Measurements from ENCODE around the gene FBLIM1. TPM values are rescaled to one million over a fixed set of nuclear protein-coding genes. Genes with fewer than 3 reads are reported as not detected.
A peak's percentile ranks its signal among the peaks of the same experiment; 100 is the strongest.

FBLIM1 gene
- total RNA-seq, 1 donor from 2014 or later: not detected

DNA sequence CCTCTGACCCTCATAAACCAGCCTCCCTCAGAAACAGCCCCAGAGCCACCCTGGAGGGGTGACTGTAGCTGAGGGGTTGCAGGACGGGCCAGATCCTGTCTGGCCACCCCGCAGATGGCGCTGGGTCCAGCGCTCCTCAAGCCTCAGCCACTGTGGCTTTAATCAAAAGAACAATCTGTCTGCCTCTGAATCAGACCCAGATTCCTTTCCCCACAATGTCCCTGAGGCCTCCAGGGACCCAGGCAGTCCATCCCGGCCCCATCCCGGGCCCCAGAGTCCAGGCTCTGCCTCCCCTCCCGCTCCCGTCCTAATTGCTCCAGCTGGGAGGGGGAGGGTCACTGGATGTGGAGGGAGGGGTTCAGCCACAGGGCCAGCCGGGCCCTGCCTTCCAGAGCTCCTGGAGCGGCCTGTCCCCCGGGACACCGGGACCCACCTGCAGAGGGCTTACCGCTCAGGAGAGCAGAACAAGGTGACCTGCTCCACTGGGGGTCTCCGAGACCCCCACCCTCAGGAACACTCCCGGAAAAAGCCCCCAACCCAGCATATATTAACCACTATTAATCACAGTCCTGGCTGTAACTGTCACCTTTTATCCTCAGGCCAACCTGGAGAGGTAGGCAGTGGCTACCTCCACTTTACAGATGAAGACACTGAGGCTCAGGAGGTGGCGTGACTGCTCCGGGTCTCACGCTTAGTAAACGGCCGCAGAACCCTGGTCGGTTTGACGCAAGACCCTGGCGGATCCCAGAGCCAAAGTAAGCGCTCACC, 836 bp upstream of the FBLIM1 start:
- CTCF ChIA-PET: no interaction called here
- TF ChIP-seq, protein P1, sequence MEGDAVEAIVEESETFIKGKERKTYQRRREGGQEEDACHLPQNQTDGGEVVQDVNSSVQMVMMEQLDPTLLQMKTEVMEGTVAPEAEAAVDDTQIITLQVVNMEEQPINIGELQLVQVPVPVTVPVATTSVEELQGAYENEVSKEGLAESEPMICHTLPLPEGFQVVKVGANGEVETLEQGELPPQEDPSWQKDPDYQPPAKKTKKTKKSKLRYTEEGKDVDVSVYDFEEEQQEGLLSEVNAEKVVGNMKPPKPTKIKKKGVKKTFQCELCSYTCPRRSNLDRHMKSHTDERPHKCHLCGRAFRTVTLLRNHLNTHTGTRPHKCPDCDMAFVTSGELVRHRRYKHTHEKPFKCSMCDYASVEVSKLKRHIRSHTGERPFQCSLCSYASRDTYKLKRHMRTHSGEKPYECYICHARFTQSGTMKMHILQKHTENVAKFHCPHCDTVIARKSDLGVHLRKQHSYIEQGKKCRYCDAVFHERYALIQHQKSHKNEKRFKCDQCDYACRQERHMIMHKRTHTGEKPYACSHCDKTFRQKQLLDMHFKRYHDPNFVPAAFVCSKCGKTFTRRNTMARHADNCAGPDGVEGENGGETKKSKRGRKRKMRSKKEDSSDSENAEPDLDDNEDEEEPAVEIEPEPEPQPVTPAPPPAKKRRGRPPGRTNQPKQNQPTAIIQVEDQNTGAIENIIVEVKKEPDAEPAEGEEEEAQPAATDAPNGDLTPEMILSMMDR (IDR thresholded peaks at IDR 0.05): no peak
- peaks cover 18% of the 10 kb centered on the region for H3K4me1 Mint-ChIP-seq
- no peaks in the 10 kb centered on the region for H3K9me3 Mint-ChIP-seq
- H3K4me3 Mint-ChIP-seq: peak overlapping the region; percentile 67
- no peak for DNase-seq
- POLR2A ChIA-PET: no interaction called here
- intact Hi-C loops (cut with micrococcal nuclease): no loop called here
- no peak for ATAC-seq (ENCODE audit: low read depth)
- peaks cover 41% of the 10 kb centered on the region for H3K27me3 Mint-ChIP-seq
- H3K27ac Mint-ChIP-seq: no peak overlapping the region
- H3K36me3 Mint-ChIP-seq (ENCODE audit: low read depth): no peaks in the 10 kb centered on the region

DNA sequence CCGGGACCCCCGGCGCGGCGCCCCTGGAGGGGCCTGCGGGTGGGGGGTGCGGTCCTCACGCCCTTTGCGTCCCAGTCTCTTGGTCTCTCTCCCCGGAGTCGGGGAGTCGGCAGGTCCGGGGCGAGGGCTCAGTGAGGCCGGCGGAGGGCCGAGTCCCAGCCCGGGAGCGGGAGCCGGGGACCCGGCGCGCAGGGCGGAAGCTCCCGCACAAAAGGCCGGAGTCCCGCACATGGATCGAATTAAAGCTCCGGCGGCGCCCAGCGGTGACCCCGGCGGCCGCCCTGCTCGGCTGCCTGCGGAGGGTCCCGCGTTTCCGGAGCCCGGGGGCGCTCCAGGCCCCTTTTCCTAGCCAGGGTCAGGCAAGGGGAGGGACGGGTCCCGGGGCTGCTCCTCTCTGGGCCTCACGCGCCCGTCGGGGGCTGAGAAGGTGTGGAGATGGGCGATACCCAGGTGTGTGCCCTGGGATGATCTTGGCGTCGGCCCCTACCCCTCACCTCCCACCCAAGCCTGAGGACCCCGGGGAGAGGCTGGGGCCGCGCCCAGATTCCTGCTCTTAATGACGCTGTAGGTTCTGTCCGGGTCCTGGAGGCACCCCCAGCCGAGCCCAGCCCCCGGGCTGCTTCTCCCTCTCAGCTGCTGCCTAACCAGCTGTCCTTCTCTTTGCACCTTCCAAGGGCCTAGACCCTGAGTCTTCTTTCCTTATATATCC, 512 bp downstream of the FBLIM1 start:
- Mint-ChIP-seq H3K4me1 (peaks cover 18% of the 10 kb centered on the region), H3K36me3 (ENCODE audit: low read depth) (no peaks in the 10 kb centered on the region), H3K27me3 (peaks cover 46% of the 10 kb centered on the region), H3K4me3 (peak overlapping the region; percentile 33), H3K9me3 (no peaks in the 10 kb centered on the region), H3K27ac (no peak overlapping the region)
- TF ChIP-seq, protein P1 (IDR thresholded peaks at IDR 0.05): no peak
- intact Hi-C loops (cut with micrococcal nuclease): no loop called here
- DNase-seq (no peak), ATAC-seq (ENCODE audit: low read depth) (no peak)
- CTCF ChIA-PET: no interaction called here
- POLR2A ChIA-PET: no interaction called here

DNA sequence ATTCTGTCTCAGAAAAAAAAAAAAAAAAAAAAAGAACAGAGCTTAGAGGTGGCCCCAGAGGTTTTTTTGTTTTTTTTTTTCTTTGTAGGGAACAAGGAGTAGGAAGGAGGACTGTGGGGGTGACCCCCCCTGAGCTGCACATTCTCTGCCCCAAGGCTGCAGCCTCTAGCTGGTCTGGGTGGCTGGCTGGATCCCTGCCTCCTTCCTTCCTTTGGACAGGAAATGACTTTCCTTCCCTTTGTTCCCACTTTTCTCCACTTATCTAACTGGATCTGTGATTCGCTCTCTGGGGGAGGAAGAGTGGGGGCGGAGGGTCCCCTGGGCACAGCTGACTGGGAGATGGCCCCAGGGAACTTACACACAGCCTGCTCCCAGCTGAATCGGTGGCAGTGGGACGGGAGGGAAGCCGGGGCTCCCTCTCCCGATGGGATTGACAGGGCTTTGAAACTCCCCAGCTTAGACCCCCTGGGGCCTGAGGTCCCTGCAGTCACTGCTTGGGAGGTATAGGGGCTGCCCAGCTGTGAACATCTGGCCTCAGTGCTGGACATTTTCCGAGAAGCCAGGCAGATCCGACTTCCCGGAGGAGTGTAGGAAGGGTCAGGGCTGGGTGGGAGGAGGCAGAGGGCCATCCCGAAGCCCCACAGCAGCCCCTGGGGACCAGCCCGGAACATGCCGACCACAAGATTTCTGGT, 2.1 kb downstream of the FBLIM1 start:
- DNase-seq: no peak
- TF ChIP-seq, protein P1 (IDR thresholded peaks at IDR 0.05): no peak
- H3K4me3 Mint-ChIP-seq: no peak overlapping the region
- no peaks in the 10 kb centered on the region for H3K36me3 Mint-ChIP-seq (ENCODE audit: low read depth)
- H3K27me3 Mint-ChIP-seq: peaks cover 42% of the 10 kb centered on the region
- no peak for ATAC-seq (ENCODE audit: low read depth)
- H3K27ac Mint-ChIP-seq: no peak overlapping the region
- H3K4me1 Mint-ChIP-seq: peaks cover 18% of the 10 kb centered on the region
- ChIA-PET POLR2A (no interaction called here), CTCF (interaction anchor here (0.6 kb wide), 1 partner anchor 80 kb away, joined by 3 read pairs; no protein-coding TSS in a partner anchor)
- H3K9me3 Mint-ChIP-seq: no peaks in the 10 kb centered on the region
- intact Hi-C loops (cut with micrococcal nuclease): no loop called here

DNA sequence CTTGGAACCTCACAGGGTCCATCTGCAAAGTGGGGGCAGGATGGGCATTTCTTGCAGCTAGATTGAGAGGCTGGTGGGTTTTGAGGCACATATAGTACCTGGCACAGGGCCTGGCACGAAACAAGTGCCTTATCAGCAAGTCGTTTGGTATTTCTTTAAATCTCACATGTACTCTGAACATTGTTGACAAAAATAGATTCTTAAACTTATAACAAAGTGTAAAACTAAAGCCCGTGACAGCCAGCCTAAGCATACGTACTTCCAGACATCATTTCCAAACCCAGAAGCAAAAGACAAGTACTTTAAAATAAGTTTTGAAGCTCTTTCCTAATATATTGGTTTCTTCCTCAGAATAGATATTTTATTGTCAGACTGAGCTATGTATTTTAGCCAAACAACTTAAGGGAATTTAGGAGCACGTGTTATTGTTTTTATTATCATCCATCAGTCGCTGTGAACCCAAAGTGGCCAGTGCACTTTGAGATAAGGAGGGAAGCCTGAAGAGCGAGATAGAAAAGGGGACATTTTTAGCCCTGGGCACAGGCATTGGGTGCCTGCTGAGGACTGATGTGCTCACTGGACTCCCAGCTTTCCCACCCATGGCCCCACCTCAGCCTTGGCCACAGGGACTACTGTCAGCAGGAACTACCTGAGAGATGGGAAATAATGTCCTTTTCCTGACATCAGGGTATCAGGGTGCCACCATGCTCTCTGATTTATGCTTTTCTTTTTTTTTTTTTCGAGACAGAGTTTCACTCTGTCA, 3.0 kb downstream of the FBLIM1 start:
- ChIA-PET CTCF (no interaction called here), POLR2A (interaction anchor here (0.6 kb wide), 1 partner anchor 90 kb away, joined by 3 read pairs; no protein-coding TSS in a partner anchor)
- no peak for DNase-seq
- no peak for ATAC-seq (ENCODE audit: low read depth)
- H3K4me1 Mint-ChIP-seq: peaks cover 12% of the 10 kb centered on the region
- H3K9me3 Mint-ChIP-seq: no peaks in the 10 kb centered on the region
- H3K36me3 Mint-ChIP-seq (ENCODE audit: low read depth): no peaks in the 10 kb centered on the region
- TF ChIP-seq, protein P1 (IDR thresholded peaks at IDR 0.05): no peak
- peaks cover 34% of the 10 kb centered on the region for H3K27me3 Mint-ChIP-seq
- H3K27ac Mint-ChIP-seq: no peak overlapping the region
- H3K4me3 Mint-ChIP-seq: no peak overlapping the region
- intact Hi-C loops (cut with micrococcal nuclease): no loop called here

Data from activated B cell treated with CpG ODN at 0.5 μM for 24 hours (primary cell).